Raji (cell line): Measurements from ENCODE around the gene DHRSX.

Experiments used
- POLR2A ChIP-seq: IDR thresholded peaks from 2 replicates; pipeline ENCODE4 v1.6.1; 2011; ENCODE audit warnings: low read depth, low read length, control low read depth; ENCODE audit not compliant: insufficient read depth

The DHRSX gene

DNA sequence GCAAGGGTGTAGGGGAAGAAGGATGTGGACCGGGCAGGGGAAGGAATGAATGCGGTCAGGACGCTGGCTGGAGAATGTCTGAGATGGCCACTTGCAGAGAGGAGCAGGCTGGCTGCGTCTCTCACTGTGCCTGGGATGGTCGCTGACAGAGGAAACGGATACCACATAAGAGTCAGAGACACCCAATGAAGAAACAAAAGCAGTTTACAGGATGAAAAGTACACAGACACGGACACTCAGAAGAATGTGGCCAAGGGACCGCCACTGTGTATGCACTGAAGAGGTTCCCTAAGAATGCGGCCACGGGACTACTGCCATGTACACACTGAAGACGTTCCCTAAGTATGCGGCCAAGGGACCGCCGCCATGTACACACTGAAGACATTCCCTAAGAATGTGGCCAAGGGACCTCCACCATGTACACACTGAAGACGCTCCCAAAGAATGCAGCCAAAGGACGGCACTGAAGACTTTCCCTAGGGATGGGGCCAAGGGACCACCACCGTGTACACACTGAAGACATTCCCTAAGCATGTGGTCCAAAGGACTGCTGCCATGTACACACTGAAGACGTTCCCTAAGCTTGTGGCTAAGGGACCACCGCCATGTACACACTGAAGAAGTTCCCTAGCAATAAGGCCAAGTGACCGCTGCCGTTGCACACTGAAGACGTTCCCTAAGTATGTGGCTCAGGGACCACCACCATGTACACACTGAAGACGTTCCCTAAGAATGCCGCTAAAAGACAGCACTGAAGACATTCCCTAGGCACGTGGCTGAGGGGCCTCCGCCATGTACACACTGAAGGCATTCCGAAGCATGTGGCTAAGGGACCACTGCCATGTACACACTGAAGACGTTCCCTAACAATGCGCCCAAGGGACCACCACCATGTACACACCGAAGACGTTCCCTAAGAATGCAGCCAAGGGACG lies 32.2 kb downstream of the DHRSX start:
- no peak for TF ChIP-seq POLR2A

DNA sequence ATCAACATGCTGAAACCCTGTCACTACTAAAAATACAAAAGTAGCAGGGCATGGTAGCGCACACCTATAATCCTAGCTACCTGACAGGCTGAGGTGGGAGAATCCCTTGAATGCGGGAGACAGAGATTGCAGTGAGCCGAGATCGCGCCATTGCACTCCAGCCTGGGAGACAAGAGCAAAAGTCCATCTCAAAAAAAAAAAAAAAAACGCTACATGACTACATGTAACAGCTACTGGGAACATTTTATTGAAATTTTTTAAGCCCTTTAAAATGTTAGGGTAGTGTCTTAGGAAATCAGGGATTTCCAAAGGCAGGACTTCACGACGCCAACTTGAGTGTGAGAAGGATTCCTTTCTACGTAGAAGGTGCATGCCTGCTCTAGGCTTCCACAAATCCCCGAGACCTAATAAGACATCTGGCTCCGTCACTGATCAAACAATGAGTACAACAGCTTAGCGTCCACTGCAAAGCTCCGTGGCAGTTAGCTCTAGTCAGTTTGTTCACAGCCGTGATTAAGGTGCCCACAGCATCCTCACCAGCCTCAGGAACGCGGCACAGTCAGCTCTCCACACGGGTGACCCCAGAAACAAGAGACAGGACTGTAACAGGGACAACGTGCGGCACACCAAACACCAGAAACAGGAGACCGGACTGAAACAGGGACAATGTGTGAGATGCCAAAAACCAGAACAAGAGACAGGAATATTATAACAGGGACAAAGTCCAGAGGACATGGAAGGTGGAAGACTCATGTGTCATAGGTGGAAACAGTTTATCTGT lies 33.7 kb downstream of the DHRSX start:
- TF ChIP-seq POLR2A: no peak

DNA sequence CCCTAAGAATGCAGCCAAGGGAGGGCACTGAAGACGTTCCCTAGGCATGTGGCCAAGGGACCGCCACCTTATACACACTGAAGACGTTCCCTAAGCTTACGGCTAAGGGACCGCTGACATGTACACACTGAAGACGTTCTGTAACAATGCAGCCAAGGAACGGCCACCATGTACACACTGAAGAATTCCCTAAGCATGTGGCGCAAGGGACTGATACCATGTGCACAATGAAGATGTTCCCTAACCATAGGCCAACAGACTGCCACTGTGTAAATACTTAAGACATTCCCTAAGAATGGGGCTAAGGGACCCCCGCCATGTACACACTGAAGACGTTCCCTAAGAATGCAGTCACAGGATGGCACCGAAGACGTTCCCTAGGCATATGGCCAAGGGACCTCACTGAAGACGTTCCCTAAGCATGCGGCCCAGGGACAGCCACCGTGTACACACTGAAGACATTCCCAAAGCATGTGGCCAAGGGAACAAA lies 36.1 kb downstream of the DHRSX start:
- no peak for TF ChIP-seq POLR2A

DNA sequence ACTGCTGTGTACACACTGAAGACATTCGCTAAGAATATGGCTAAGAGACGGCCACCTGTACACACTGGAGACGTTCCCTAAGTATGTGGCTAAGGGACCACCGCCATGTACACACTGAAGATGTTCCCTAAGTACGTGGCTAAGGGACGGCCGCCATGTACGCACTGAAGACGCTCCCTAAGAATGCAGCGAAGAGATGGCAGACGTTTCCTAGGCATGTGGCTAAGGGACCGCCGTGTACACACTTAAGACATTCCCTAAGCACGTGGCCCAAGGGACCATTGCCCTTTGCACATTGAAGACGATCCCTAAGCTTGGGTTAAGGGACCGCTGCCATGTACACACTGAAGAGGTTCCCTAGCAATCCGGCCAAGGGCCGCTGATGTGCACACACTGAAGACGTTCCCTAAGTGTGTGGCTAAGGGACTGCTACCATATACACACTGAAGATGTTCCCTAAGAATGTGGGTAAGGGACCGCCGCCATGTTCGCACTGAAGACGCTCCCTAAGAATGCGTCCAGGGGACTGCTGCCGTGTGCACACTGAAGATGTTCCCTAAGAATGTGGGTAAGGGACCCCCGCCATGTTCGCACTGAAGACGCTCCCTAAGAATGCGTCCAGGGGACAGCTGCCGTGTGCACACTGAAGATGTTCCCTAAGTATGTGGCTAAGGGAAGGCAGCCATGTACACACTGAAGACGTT lies 36.7 kb downstream of the DHRSX start:
- no peak for TF ChIP-seq POLR2A

DNA sequence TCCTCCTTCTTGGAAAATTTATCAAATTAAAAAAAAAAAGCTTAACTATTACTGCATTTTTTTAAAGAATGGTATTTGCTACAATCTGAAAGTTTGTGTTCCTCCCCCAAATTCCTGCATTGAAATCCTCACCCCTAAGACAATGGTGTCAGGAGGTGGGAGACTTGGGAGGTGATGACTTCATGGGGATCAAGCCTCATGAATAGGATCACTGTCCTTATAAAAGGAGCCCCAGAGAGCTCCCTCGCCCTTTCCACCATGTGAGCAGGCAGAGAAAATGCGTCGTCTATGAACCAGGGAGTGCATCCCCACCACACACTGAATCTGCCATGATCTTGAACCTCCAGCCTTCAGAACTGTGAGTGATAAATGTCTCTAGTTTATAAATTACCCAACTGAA lies 38.0 kb downstream of the DHRSX start:
- TF ChIP-seq POLR2A: no peak

DNA sequence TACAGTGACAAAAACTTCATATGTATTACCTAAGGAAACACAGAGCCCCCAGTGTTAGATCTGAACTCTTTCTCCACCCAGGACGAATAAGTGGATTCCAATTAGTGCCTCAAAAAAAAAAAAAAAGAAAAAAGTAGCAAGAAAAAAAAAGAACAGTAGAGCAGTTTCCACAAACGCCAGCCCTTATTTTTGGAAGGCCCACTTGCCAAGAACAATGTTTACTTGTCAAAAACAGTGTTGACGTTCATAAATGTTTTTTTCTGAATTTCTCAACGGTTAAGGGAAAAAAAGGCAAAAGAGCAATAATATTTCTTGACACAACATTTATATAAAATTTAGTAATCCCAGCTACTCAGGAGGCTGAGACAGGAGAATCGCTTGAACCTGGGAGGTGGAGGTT lies 38.7 kb downstream of the DHRSX start:
- no peak for TF ChIP-seq POLR2A

DNA sequence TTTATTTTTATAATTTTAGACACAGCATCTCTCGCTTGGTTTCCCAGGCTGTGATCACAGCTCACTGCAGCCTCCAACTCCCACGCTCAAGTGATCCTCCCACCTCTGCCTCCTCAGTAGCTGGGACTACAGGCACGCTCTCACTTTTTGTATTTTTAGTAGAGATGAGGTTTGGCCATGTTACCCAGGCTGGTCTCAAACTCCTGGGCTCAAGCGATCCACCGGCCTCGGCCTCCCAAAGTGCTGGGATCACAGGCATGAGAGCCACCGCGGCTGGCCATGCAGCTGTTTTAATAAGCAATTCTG lies 39.1 kb downstream of the DHRSX start:
- TF ChIP-seq POLR2A: no peak

DNA sequence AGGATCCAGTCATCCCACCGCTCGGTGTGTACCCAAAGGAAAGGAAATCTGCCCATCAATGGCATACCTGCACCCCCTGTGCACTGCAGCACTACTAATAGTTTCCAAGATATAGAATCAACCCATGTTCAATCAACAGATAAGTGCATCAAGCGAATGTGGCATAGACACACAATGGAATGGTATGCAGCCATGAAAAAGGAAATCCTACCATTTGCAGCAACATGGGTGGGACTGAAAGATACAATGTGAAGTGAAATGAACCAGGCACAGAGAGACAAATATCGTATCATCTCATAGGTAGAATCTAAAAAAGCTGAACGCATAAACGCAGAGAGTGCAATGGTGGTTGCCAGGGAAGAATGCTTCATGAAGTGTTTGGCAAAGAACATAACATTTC lies 42.5 kb downstream of the DHRSX start:
- TF ChIP-seq POLR2A: no peak

DNA sequence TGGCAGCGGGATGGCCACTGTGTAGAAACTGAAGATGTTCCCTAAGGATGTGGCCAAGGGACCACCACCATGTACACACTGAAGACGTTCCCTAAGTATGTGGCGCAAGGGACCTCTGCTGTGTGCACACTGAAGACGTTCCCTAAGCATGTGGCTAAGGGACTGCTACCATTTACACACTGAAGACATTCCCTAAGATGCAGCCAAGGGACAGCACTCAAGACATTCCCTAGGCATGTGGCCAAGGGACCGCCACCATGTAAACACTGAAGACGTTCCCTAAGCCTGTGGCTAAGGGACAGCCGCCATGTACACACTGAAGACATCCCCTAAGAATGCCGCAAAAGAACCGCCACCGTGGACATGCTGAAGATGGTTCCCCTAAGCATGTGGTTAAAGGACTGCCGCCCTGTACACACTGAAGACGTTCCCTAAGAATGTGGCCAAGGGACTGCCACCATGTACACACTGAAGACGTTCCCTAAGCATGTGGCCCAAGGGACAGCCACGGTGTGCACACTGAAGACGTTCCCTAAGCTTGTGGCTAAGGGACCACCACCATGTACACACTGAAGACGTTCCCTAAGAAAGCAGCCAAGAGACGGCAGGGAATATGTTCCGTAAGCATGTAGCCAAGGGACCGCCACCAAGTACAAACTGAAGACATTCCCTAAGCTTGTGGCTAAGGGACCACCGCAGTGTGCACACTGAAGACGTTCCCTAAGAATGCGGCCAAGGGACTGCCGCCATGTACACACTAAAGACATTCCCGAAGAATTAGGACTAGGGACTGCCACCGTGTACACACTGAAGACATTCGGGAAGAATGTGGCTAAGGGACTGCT lies 43.3 kb downstream of the DHRSX start:
- TF ChIP-seq POLR2A: no peak

DNA sequence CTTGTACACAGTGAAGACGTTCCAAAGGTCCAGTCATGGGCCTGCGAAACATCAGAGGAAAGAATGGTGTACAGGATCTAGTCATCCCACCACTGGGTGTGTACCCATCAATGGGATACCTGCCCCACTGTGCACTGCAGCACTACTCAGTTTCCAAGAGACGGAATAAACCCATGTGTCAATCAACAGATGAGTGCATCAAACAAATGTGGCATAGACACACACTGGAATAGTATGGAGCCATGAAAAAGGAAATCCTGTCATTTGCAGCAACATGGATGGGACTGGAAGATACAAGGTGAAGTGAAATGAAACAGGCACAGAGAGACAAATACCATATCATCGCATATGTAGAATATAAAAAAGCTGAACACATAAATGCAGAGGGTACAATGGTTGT lies 48.0 kb downstream of the DHRSX start:
- no peak for TF ChIP-seq POLR2A

DNA sequence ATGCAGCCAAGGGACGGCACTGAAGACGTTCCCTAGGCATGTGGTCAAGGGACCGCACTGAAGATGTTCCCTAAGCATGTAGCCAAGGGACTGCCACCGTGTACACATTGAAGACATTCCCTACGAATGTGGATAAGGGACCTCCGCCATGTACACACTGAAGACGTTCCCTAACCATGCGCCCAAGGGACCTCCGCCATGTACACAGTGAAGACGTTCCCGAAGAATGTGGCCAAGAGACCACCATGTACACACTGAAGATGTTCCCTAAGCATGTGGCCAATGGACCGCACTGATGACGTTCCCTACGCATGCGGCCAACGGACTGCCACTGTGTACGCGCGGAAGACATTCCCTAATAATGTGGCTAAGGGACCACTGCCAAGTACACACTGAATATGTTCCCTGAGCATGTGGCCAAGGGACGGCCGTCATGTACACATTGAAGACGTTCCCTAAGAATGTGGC lies 48.4 kb downstream of the DHRSX start:
- TF ChIP-seq POLR2A: no peak

DNA sequence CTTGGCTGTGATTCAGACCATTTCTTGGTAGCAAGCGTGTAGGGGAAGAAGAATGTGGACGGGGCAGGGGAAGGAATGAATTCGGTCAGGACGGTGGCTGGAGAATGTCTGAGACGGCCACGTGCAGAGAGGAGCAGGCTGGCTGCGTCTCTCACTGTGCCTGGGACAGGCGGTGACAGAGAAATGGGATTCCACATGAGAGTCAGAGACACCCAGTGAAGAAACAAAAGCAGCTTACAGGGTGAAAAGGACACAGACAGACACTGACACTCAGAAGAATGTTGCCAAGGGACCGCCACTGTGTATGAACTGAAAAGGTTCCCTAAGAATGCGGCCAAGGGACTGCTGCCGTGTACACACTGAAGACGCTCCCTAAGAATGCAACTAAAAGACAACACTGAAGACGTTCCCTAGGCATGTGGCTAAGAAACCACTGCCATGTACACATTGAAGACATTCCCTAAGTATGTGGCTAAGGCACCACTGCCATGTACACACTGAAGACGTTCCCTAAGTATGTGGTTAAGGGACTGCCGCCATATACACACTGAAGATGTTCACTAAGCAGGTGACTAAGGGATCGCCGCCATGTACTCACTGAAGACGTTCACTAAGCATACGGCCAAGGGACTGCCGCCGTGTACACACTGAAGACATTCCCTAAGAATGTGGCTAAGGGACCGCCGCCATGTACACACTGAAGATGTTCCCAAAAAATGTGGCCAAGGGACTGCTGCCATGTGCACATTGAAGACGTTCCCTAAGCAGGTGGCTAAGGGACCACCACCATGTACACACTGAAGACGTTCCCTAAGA lies 49.1 kb downstream of the DHRSX start:
- no peak for TF ChIP-seq POLR2A

DNA sequence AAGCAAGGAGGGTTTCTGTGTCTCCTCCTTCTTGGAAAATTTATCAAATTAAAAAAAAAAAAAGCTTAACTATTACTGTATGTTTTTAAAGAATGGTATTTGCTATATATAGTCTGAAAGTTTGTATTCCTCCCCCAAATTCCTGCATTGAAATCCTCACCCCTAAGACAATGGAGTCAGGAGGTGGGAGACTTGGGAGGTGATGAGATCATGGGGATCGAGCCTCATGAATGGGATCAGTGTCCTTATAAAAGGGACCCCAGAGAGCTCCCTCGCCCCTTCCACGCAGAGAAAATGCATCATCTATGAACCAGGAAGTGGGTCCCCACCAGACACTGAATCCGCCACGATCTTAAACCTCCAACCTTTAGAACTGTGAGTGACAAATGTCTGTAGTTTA lies 50.1 kb downstream of the DHRSX start:
- no peak for TF ChIP-seq POLR2A

DNA sequence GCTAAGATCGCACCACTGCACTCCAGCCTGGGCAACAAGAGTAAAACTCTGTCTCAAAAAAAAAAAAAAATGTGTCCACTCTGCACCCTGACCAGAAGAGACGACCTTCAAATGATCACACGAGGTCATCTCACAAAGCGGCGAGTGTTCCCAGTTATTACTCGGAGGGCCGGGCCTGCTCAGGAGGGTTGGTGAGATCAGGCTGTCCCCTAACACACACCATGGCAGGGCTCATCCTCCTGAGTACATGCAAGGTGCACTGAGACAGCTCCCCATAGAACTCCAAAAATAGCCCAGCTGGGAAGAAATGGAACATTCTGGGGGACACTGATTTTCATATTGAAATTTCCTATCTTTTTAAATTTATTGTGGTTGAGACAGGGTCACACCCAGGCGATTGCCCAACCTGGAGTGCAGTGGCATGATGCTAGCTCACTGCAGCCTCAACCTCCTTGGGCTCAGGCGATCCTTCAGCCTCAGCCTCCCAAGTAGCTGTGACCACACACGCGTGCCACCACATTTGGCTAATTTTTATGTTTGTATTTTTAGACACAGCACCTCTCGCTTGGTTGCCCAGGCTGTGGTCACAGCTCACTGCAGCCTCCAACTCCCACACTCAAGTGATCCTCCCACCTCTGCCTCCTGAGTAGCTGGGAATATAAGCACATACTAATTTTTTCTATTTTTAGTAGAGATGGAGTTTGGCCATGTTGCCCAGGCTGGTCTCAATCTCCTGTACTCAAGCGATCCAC lies 51.5 kb downstream of the DHRSX start:
- no peak for TF ChIP-seq POLR2A

DNA sequence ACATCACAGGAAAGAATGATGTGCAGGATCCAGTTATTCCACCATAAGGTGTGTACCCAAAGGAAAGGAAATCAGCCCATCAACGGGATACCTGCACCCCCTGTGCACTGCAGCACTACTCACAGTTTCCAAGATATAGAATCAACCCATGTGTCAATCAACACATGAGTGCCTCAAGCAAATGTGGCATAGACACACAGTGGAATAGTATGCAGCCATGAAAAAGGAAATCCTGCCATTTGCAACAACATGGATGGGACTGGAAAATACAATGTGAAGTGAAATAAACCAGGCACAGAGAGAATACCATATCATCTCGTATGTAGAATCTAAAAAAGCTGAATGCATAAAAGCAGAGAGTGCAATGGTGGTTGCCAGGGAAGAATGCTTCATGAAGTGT lies 53.3 kb downstream of the DHRSX start:
- TF ChIP-seq POLR2A: no peak
